Stomach smooth muscle (tissue), 2 donors: Measurements from ENCODE around the gene SMIM14.

Experiments used
- H3K27ac ChIP-seq: one replicate; pipeline ENCODE4 v1.7.0; 2013; ENCODE audit warnings: mild to moderate bottlenecking, low read length, inconsistent platforms
- H3K27me3 ChIP-seq, 2 donors: one replicate each; pipeline ENCODE4 v1.7.0; 2013; ENCODE audit warnings: low read length in 2 of 2; ENCODE audit not compliant: insufficient read depth in 2 of 2, control insufficient read depth in 1 of 2
- H3K36me3 ChIP-seq, 2 donors: one replicate each; pipeline ENCODE4 v1.7.0; 2013; ENCODE audit warnings: low read length in 2 of 2; ENCODE audit not compliant: control insufficient read depth in 2 of 2, insufficient read depth in 2 of 2
- H3K4me1 ChIP-seq: one replicate; pipeline ENCODE4 v1.7.0; 2013; ENCODE audit warnings: low read length; ENCODE audit not compliant: control insufficient read depth, insufficient read depth
- H3K4me3 ChIP-seq, 2 donors: one replicate each; pipeline ENCODE4 v1.7.0; 2013; ENCODE audit warnings: low read length in 2 of 2
- H3K9ac ChIP-seq, 2 donors: one replicate each; pipeline ENCODE4 v1.7.0; 2013; ENCODE audit warnings: low read length in 2 of 2, mild to moderate bottlenecking in 1 of 2
- H3K9me3 ChIP-seq, 2 donors: one replicate each; pipeline ENCODE4 v1.7.0; 2013; ENCODE audit warnings: low read length in 2 of 2; ENCODE audit not compliant: control insufficient read depth in 2 of 2
- donor health status: healthy.
- donor health status: Pancreatic carcinoma.

Gene SMIM14

DNA sequence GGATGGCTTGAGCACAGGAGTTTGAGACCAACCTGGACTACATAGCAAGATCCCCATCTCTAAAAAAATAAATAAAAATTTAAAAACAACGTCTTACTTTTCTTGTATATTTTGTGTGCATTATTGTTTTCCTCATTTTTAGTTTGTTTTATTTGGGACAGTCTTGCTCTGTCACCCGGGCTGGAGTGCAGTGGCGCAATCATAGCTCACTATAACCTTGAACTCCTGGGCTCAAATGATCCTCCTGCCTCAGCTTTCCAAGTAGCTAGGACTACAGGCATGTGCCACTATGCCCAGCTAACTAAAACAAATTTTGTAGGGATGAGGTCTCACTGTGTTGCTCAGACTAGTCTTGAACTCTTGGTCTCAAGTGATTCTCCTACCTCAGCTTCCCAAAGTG, 9.5 kb upstream of the SMIM14 start:
- Histone ChIP-seq H3K36me3 (no peaks in the 10 kb centered on the region), H3K4me3 (no peak overlapping the region), H3K4me1 (no peaks in the 10 kb centered on the region), H3K9me3 (no peaks in the 10 kb centered on the region), H3K27ac (no peak overlapping the region), H3K27me3 (no peaks in the 10 kb centered on the region), H3K9ac (no peak overlapping the region)

DNA sequence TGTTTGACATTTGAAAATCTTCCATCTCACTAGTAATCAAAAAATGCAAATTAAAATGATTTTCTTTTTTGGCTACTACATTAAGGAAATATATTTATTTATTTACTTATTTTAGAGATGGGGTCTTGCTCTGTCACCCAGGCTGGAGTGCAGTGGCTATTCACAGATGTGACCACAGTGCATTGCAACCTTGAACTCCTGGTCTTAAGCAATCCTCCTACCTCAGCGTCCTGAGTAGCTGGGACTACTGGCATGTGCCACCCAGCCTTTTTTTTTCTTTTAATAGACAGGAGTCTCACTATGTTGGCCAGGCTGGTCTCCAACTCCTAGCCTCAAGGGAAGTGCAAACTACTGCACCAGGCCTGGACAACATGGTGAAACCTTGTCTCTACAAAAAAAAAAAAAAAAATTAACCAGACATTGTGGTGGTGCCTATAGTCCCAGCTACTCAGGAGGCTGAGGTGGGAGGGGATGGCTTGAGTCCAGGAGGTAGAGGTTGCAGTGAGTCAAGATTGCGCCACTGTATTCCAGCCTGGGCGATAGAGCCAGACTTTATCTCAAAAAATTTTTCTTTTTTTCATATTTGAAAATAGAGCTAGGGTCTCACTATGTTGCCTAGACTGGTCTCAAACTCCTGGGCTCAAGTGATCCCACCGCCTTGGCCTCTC, 4.4 kb upstream of the SMIM14 start:
- no peak overlapping the region for H3K4me3 ChIP-seq
- no peaks in the 10 kb centered on the region for H3K36me3 ChIP-seq
- H3K27me3 ChIP-seq, result no peaks in the 10 kb centered on the region
- H3K9me3 ChIP-seq, result no peaks in the 10 kb centered on the region
- no peak overlapping the region for H3K27ac ChIP-seq
- peaks cover 7% of the 10 kb centered on the region for H3K4me1 ChIP-seq
- H3K9ac ChIP-seq, result no peak overlapping the region

DNA sequence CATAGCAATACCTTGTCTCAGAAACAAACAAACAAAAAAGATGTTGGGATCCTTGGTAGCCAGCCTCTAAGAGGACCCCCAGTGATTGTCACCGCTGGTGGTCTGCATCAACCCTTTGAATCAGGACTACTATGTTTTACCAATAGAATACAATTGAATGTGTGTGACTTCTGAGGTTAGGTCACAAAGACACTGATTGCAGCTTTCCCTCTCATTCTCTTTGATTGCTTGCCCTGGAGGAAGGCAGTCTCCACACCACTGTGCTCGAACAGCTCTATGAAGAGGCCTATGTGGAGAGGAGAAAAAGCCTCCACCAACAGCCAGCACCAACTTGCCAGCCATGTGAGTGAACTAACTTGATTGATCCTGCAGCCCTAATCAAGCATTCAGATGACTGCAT, 2.8 kb upstream of the SMIM14 start:
- Histone ChIP-seq H3K27ac (no peak overlapping the region), H3K4me1 (peaks cover 10% of the 10 kb centered on the region), H3K9ac (no peak overlapping the region), H3K4me3 (no peak overlapping the region), H3K27me3 (no peaks in the 10 kb centered on the region), H3K36me3 (no peaks in the 10 kb centered on the region), H3K9me3 (no peaks in the 10 kb centered on the region)

DNA sequence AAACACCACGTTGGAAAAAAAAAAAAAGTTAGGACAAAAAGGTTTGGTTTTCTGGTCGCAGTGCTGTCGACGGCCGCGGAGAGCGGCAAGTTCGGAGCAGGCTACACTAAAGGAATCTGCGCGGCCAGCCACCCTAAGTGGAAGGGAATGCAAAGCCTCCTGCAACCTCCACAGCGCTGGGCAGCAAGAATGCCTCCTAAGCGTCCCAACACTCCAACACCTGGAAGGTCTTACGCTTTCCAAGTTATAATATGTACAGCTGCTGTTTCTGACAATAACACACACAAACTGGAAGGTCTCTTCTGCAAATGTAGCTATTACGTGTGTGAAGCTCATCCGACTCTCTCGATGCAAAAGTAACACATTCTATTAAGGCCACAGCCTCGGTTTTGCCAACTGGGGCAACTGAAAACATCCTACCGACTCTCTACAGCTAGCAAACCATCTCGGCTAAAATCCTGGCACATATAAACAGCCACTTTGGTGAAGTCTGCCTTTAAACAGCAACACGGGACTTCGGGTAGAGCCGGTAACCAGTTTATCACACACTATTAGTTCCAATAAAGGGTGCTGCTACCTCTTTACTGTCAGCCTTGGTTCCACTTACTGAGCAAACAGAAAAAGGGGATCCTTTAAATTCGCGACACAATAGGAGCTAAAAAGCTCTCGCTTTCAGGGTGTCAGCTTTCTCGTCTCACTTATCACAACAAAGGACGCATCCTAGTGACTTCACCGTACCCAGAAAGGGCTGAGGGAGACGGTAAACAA, 895 bp downstream of the SMIM14 start:
- no peaks in the 10 kb centered on the region for H3K27me3 ChIP-seq

DNA sequence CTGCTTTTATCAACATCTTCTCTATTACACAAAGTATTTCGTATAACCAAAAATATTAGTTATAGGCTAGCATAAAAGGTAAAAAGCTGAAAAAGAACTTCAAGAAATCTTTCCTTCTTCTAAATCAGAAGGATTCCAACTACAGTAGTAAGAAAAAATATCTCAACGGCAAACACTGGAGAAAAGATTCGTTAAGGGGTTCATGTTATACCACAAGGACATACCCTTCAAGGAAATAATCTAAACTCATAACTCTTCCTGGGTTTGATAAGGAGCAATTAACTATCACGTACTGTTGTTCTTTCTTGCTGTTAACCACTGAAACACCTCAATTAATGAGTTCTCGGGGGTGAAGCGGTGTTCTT, 1.5 kb downstream of the SMIM14 start:
- no peaks in the 10 kb centered on the region for H3K27me3 ChIP-seq
- H3K4me1 ChIP-seq, result peaks cover 19% of the 10 kb centered on the region
- peak overlapping the region; percentile 96 for H3K27ac ChIP-seq
- peak overlapping the region; percentile 83 to 94 for H3K4me3 ChIP-seq
- no peaks in the 10 kb centered on the region for H3K36me3 ChIP-seq
- peak overlapping the region; percentile 79 to 85 for H3K9ac ChIP-seq
- no peaks in the 10 kb centered on the region for H3K9me3 ChIP-seq

More for the DNA sequence above, 895 bp downstream of the SMIM14 start:
- no peaks in the 10 kb centered on the region for H3K36me3 ChIP-seq
- peak overlapping the region; percentile 79 to 85 for H3K9ac ChIP-seq
- no peaks in the 10 kb centered on the region for H3K9me3 ChIP-seq
- peak overlapping the region; percentile 96 for H3K27ac ChIP-seq
- H3K4me1 ChIP-seq, result peaks cover 19% of the 10 kb centered on the region
- peak overlapping the region; percentile 83 to 94 for H3K4me3 ChIP-seq

DNA sequence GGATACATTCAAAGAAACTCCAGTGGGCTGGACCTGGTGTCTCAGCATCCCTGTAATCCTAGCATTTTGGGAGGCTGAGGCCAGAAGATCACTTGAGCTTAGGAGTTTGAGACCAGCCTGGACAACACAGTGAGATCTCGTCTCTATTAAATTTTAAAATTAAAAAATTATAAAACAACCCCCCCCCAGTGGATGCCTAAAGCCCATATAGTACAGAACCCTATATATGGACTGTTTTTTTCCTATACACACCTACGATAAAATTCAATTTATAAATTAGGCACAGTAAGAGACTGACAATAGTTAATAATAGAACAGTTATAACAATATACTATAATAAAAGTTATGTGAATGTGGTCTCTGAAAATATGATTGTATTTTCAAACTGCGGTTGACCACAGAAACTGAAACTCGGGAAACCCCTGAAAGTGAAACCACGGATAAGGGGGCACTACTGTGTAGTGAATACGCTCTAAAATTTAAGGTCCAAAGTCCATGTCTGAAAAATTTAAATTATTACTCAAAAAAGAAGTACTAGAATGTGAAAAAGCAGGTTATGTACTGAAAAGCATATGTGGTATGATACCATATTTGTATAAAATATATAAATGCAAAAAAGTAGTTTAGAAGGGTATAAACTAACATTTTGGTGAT, 2.0 kb downstream of the SMIM14 start:
- H3K27me3 ChIP-seq, result no peaks in the 10 kb centered on the region

DNA sequence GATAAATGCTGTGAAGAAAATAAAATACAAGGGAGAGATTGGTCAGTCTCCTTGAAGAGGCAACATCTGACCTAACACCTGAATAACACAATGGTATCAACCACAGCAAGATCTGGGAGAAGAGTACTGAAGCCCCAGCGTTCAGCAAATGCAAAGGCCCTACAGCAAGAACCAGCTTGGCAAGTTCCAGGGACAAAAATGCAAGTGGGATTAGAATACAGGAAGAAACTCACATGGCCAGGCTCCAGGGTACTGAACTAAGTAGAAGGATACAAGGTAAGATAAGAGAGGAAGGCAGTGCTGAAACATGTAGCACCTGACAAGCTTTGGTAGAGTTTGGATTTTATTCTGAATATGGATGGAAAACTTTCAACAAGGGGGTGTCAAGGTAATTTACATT, 3.6 kb downstream of the SMIM14 start:
- Histone ChIP-seq H3K9ac (no peak overlapping the region), H3K4me3 (peak overlapping the region in 1 of 2 donors; percentile 9), H3K9me3 (no peaks in the 10 kb centered on the region), H3K27ac (no peak overlapping the region), H3K27me3 (no peaks in the 10 kb centered on the region), H3K4me1 (peaks cover 19% of the 10 kb centered on the region), H3K36me3 (no peaks in the 10 kb centered on the region)

More for the DNA sequence above, 2.0 kb downstream of the SMIM14 start:
- H3K4me1 ChIP-seq, result peaks cover 19% of the 10 kb centered on the region
- H3K9ac ChIP-seq, result peak overlapping the region; percentile 55 to 85
- H3K4me3 ChIP-seq, result peak overlapping the region; percentile 83 to 94
- H3K36me3 ChIP-seq, result no peaks in the 10 kb centered on the region
- peak overlapping the region; percentile 96 for H3K27ac ChIP-seq
- H3K9me3 ChIP-seq, result no peaks in the 10 kb centered on the region

DNA sequence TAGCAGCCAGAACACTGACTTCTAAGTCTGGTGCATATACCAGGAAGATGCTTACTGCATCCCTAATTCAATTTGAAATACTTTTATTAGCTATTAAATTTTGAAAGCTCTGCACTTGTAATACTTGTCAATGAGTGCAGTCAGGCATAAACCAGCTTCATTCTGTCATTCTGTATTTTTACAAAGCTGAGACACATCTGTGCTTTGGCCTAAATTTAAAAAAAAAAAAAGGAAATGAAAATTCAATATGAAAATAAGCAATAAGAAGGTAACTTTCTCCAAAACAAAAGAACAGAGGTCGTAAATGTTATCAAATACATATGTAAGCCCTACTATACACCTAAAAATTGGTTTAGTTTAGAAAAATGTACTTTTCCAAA, 7.0 kb downstream of the SMIM14 start:
- no peak overlapping the region for H3K9ac ChIP-seq
- H3K4me3 ChIP-seq, result no peak overlapping the region
- no peak overlapping the region for H3K27ac ChIP-seq
- peaks cover 0 to 3% of the 10 kb centered on the region in 2 donors for H3K36me3 ChIP-seq
- H3K27me3 ChIP-seq, result no peaks in the 10 kb centered on the region
- H3K4me1 ChIP-seq, result peaks cover 10% of the 10 kb centered on the region
- H3K9me3 ChIP-seq, result no peaks in the 10 kb centered on the region

DNA sequence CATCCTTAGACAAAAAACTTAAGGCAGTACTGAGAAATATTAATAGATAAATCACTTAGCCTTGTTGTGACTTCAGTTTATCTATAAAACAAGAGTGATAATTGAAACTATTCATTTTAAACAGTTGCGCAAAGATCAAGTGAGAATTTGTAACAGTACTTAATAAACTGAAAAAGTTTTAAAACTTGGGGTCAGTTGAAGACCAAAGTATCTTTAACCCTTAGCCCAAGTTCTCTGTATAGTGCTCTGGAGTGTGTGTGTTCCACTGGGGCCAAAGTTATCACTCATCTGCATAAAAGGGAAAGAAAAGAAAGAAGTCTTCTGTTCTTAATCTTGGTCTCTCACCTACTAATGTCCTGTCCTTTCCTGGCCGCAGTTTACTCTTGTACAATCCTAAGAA, 11.3 kb downstream of the SMIM14 start:
- Histone ChIP-seq H3K4me1 (no peaks in the 10 kb centered on the region), H3K9me3 (no peaks in the 10 kb centered on the region), H3K36me3 (peaks cover 0 to 3% of the 10 kb centered on the region in 2 donors), H3K4me3 (no peak overlapping the region), H3K9ac (no peak overlapping the region), H3K27ac (no peak overlapping the region), H3K27me3 (no peaks in the 10 kb centered on the region)

DNA sequence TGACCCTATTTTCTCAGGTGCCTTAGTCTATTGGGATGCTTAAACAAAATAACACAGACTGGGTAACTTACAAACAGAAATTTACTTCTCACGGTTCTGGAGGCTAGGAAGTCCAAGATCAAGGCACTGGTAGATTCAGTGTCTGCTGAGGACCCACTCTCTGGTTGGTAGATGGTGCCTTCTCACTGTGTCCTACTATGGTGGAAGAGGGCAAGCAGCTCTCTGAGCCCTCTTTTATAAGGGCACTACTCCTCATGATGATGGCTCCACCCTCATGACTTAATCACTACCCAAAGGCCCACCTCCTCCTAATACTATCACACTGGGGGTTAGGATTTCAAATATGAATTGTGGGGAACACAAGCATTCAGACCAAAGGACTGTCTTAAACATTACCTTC, 11.8 kb downstream of the SMIM14 start:
- no peaks in the 10 kb centered on the region for H3K9me3 ChIP-seq
- H3K4me3 ChIP-seq, result no peak overlapping the region
- H3K36me3 ChIP-seq, result peaks cover 0 to 3% of the 10 kb centered on the region in 2 donors
- H3K9ac ChIP-seq, result no peak overlapping the region
- no peak overlapping the region for H3K27ac ChIP-seq
- no peaks in the 10 kb centered on the region for H3K4me1 ChIP-seq
- H3K27me3 ChIP-seq, result no peaks in the 10 kb centered on the region
